ENCODE measurements around the gene SRA1.

The SRA1 gene

GRCh38 chr5:140574165-140574564 is 16.9 kb upstream of the SRA1 start:
- H3K4me3 ChIP-seq (ENCODE audit: low read depth, low read length): no peak overlapping the region
- POLR2A ChIA-PET: no interaction called here
- DNase-seq (ENCODE audit: low read depth, low spot score): no peak
- CTCF ChIA-PET: interaction anchor here (1.0 to 4.5 kb wide), 3 partner anchors 26 to 63 kb away, joined by 3 to 20 read pairs (median 3); no protein-coding TSS in a partner anchor
- TF ChIP-seq, protein P1, sequence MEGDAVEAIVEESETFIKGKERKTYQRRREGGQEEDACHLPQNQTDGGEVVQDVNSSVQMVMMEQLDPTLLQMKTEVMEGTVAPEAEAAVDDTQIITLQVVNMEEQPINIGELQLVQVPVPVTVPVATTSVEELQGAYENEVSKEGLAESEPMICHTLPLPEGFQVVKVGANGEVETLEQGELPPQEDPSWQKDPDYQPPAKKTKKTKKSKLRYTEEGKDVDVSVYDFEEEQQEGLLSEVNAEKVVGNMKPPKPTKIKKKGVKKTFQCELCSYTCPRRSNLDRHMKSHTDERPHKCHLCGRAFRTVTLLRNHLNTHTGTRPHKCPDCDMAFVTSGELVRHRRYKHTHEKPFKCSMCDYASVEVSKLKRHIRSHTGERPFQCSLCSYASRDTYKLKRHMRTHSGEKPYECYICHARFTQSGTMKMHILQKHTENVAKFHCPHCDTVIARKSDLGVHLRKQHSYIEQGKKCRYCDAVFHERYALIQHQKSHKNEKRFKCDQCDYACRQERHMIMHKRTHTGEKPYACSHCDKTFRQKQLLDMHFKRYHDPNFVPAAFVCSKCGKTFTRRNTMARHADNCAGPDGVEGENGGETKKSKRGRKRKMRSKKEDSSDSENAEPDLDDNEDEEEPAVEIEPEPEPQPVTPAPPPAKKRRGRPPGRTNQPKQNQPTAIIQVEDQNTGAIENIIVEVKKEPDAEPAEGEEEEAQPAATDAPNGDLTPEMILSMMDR (IDR thresholded peaks at IDR 0.05; ENCODE audit: insufficient read depth, low read length, missing control alignments): no peak

- TF ChIP-seq, protein P1 (IDR thresholded peaks at IDR 0.05; ENCODE audit: insufficient read depth, low read length, missing control alignments): no peak
- ChIA-PET CTCF (interaction anchor here (4.5 kb wide), 1 partner anchor 61 kb away, joined by 20 read pairs; no protein-coding TSS in a partner anchor), POLR2A (no interaction called here)
- no peak for DNase-seq (ENCODE audit: low read depth, low spot score)
- no peak overlapping the region for H3K4me3 ChIP-seq (ENCODE audit: low read depth, low read length)
Measured at GRCh38 chr5:140573683-140574082, 16.4 kb upstream of the SRA1 start.

GRCh38 chr5:140571105-140571504 is 13.8 kb upstream of the SRA1 start:
- TF ChIP-seq, protein P1 (IDR thresholded peaks at IDR 0.05; ENCODE audit: insufficient read depth, low read length, missing control alignments): no peak
- CTCF ChIA-PET: interaction anchor here (1.6 to 2.2 kb wide), 2 partner anchors 23 to 64 kb away, joined by 3 to 11 read pairs; partner anchors contain the start of gene EIF4EBP3

DNA sequence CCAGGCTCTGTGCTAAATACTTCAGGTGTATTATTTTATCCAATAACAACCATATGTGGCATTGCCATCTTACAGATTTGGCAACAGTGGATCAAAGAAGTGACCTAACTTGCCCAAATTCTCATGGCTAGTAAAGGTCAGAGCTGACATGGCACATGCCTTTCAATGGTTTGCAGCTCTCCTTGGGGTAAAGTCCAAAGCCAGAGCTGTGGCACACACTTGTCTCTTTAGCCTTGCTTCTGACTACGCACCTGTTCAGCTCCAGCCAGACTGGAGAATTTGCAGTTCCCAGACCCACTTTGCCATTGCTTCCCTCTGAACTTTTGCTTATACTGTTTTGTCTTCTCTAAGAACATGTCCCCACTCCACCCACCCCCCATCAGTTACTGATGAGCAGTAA is 13.2 kb upstream of the SRA1 start:
- POLR2A ChIA-PET: no interaction called here
- no peak overlapping the region for H3K4me3 ChIP-seq (ENCODE audit: low read depth, low read length)
- TF ChIP-seq, protein P1 (IDR thresholded peaks at IDR 0.05; ENCODE audit: insufficient read depth, low read length, missing control alignments): no peak
- DNase-seq (ENCODE audit: low read depth, low spot score): no peak
- CTCF ChIA-PET: interaction anchor here (2.2 kb wide), 1 partner anchor 64 kb away, joined by 11 read pairs; no protein-coding TSS in a partner anchor

More at GRCh38 chr5:140571105-140571504, 13.8 kb upstream of the SRA1 start:
- POLR2A ChIA-PET: no interaction called here
- no peak for DNase-seq (ENCODE audit: low read depth, low spot score)
- H3K4me3 ChIP-seq (ENCODE audit: low read depth, low read length): no peak overlapping the region

GRCh38 chr5:140570058-140570457 is 12.8 kb upstream of the SRA1 start:
- POLR2A ChIA-PET: no interaction called here
- no peak for DNase-seq (ENCODE audit: low read depth, low spot score)
- CTCF ChIA-PET: interaction anchor here (0.6 to 2.2 kb wide), 4 partner anchors 9 to 250 kb away, joined by 3 to 11 read pairs (median 4); partner anchors contain the start of gene TMCO6
- no peak overlapping the region for H3K4me3 ChIP-seq (ENCODE audit: low read depth, low read length)
- TF ChIP-seq, protein P1 (IDR thresholded peaks at IDR 0.05; ENCODE audit: insufficient read depth, low read length, missing control alignments): no peak

- CTCF ChIA-PET: interaction anchor here (0.6 to 2.2 kb wide), 5 partner anchors 10 to 249 kb away, joined by 3 to 11 read pairs (median 3); partner anchors contain the start of genes SLC4A9 and TMCO6
- POLR2A ChIA-PET: no interaction called here
- no peak overlapping the region for H3K4me3 ChIP-seq (ENCODE audit: low read depth, low read length)
- TF ChIP-seq, protein P1 (IDR thresholded peaks at IDR 0.05; ENCODE audit: insufficient read depth, low read length, missing control alignments): no peak
- no peak for DNase-seq (ENCODE audit: low read depth, low spot score)
Measured at GRCh38 chr5:140569197-140569596, 11.9 kb upstream of the SRA1 start.

Measured in AG04449 (cell line).